Brain microvascular endothelial cell (primary cell): ENCODE data around the gene SCUBE1.

Experiments used
- DNase-seq: peaks from one replicate; pipeline ENCODE4 v3.0.0-alpha.2; 2020
- H3K27ac ChIP-seq: fragments of 250-450 bp; sonication (Bioruptor Pico); 2 replicates; pipeline ENCODE4 v1.5.1; 2020; ENCODE audit warnings: mild to moderate bottlenecking, moderate library complexity
- H3K27me3 ChIP-seq: fragments of 250-450 bp; sonication (Bioruptor Pico); replicated peaks from 2 replicates; pipeline ENCODE4 v1.5.1; 2020; ENCODE audit warnings: mild to moderate bottlenecking
- H3K36me3 ChIP-seq: fragments of 250-450 bp; sonication (Bioruptor Pico); replicated peaks from 2 replicates; pipeline ENCODE4 v1.5.1; 2020; ENCODE audit warnings: mild to moderate bottlenecking
- H3K4me3 ChIP-seq: 2 replicates; pipeline ENCODE4 v1.5.1; 2011; ENCODE audit warnings: low read depth, mild to moderate bottlenecking, control low read depth, low read length, moderate library complexity
- CTCF ChIP-seq: IDR thresholded peaks from 2 replicates; pipeline ENCODE4 v1.5.1; 2011; ENCODE audit warnings: low read depth, mild to moderate bottlenecking, moderate library complexity, low read length, control low read depth, inconsistent platforms; ENCODE audit errors: missing control alignments
- in situ Hi-C: cut with HindIII; loops from 2 replicates; pipeline ENCODE4 v1.10.0; 2017; ENCODE audit warnings: low sequenced_read_pairs, low pct_ligation_motif_present

The SCUBE1 gene

GRCh38 chr22:43230971-43231723, 112.0 kb downstream of the SCUBE1 start:
- Histone ChIP-seq H3K27ac (no peak overlapping the region), H3K27me3 (peaks cover 19% of the 10 kb centered on the region), H3K4me3 (no peak overlapping the region), H3K36me3 (no peaks in the 10 kb centered on the region)
- DNase-seq, result peak; percentile 24
- TF ChIP-seq CTCF, result peak; percentile 91
- in situ Hi-C loops, result no loop called here

GRCh38 chr22:43230571-43230970, 112.6 kb downstream of the SCUBE1 start:
- Histone ChIP-seq H3K27ac (no peak overlapping the region), H3K36me3 (no peaks in the 10 kb centered on the region), H3K4me3 (no peak overlapping the region), H3K27me3 (peaks cover 15% of the 10 kb centered on the region)
- in situ Hi-C loops, result no loop called here
- no peak for DNase-seq
- TF ChIP-seq CTCF, result no peak

GRCh38 chr22:43228863-43229262, 114.3 kb downstream of the SCUBE1 start:
- in situ Hi-C loops, result no loop called here
- no peak for DNase-seq
- H3K27ac ChIP-seq, result no peak overlapping the region
- H3K36me3 ChIP-seq, result no peaks in the 10 kb centered on the region
- H3K4me3 ChIP-seq, result no peak overlapping the region
- peaks cover 15% of the 10 kb centered on the region for H3K27me3 ChIP-seq
- TF ChIP-seq CTCF, result no peak

- Histone ChIP-seq H3K36me3 (no peaks in the 10 kb centered on the region), H3K4me3 (no peak overlapping the region), H3K27me3 (peaks cover 12% of the 10 kb centered on the region), H3K27ac (no peak overlapping the region)
- peak; percentile 25 for DNase-seq
- in situ Hi-C loops, result no loop called here
- TF ChIP-seq CTCF, result peak; percentile 71
These were observed 114.8 kb downstream of the SCUBE1 start for GRCh38 chr22:43228330-43228729.

GRCh38 chr22:43227239-43227630, 115.9 kb downstream of the SCUBE1 start:
- no peak for TF ChIP-seq CTCF
- peak; percentile 31 for DNase-seq
- H3K4me3 ChIP-seq, result no peak overlapping the region
- H3K36me3 ChIP-seq, result no peaks in the 10 kb centered on the region
- in situ Hi-C loops, result no loop called here
- peaks cover 8% of the 10 kb centered on the region for H3K27me3 ChIP-seq
- H3K27ac ChIP-seq, result no peak overlapping the region
